Measurements from ENCODE around the gene OGFRL1. TPM values are rescaled to one million over a fixed set of nuclear protein-coding genes. Genes with fewer than 3 reads are reported as not detected.

OGFRL1 gene
- total and polyA plus RNA-seq, 2 of the 13 experiments (the other 11 are each of a cell fraction or from before 2014, with no cell fraction given), result 0.26 to 0.80 TPM

DNA sequence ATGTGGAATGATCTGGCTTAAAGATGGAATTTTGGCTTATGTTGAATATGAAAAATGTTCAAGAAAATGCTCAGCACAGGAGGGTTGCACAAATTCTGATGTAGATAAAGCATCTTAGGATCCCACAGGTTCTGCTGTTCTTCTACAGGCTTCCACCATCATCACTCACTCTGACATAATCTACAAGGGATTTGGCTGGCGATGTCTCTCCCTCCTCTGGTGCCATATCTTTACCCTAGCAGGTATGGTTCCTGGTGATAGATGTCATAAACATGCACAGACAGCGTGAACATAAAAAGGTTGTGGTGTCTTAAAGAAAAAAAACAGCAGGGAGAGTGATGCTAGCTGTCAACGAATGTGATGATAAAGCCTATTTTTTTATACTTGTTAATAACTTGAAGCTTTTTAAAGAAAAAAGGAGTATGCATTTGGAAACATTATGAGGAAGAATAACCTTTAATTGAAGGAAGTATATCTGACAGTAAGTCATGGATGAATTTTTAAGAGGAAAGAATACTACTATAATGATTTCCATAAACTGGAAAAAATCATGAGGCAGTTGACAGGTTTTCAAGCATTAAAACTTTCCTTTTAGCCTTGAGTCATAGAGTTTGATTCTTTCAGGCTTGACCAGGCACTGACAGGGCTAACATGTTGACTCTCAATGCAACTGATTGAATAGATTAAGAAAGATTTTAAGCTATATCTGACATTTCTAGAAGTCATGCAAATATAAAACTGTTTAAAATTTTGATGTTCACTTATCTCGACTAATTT lies 50.1 kb downstream of the OGFRL1 start (continued):
- TF ChIP-seq ZNF773 (CRISPR knock-in tag; IDR thresholded peaks at IDR 0.05; ENCODE audit: borderline replicate concordance) (no peak), ATRX (CRISPR knock-in tag; IDR thresholded peaks at IDR 0.05; ENCODE audit: borderline replicate concordance) (no peak)
- TF ChIP-seq, protein P1, sequence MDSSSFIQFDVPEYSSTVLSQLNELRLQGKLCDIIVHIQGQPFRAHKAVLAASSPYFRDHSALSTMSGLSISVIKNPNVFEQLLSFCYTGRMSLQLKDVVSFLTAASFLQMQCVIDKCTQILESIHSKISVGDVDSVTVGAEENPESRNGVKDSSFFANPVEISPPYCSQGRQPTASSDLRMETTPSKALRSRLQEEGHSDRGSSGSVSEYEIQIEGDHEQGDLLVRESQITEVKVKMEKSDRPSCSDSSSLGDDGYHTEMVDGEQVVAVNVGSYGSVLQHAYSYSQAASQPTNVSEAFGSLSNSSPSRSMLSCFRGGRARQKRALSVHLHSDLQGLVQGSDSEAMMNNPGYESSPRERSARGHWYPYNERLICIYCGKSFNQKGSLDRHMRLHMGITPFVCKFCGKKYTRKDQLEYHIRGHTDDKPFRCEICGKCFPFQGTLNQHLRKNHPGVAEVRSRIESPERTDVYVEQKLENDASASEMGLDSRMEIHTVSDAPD (CRISPR knock-in tag; IDR thresholded peaks at IDR 0.05), result no peak

DNA sequence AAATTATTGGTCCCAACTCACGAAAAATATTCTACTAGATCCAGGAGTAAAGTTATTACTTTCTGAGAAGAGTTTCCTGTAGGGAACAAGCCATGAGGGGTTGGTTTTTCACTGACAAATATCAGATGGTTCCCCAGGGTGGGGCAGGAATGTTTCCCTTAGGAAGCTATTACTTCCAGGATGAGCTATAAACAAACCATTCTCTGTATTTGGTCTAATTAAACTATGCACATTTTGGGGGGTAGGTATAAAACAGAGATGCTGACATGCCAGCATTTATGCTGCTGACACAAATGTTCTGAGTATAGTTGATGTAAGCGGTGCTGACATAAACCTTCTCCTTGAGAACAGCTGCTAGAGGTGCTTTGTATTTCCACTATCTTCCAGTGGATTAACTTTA lies 54.2 kb downstream of the OGFRL1 start:
- H4K20me1 ChIP-seq (ENCODE audit: insufficient read depth, low read length), result no peaks in the 10 kb centered on the region
- ATAC-seq (no peak), FAIRE-seq (no peak), DNase-seq (ENCODE audit: low spot score) (no peak)
- H3K4me2 ChIP-seq (ENCODE audit: low read depth, low read length), result no peak overlapping the region
- in situ Hi-C loops (cut with HindIII; ENCODE audit: extremely low pct_ligation_motif_present, low pct_unique_long_range_greater_than_20kb) (loop anchor here (5.0 kb wide), 1 partner anchor 150 kb away; no protein-coding TSS in a partner anchor), intact Hi-C loops (cut with micrococcal nuclease; ENCODE audit: unreplicated experiment) (no loop called here)
- no peaks in the 10 kb centered on the region for H3K79me2 ChIP-seq (ENCODE audit: insufficient read depth, low read length)
- H3K9ac ChIP-seq (ENCODE audit: insufficient read depth, low read depth, low read length), result no peak overlapping the region
- WGBS (ENCODE audit: low lambda C conversion rate), result 26% methylated on average over 2 of the region's 2 CpGs
- no peak for TF ChIP-seq ZNF552 (CRISPR knock-in tag; IDR thresholded peaks at IDR 0.05; ENCODE audit: borderline replicate concordance)
- TF ChIP-seq, protein P2, sequence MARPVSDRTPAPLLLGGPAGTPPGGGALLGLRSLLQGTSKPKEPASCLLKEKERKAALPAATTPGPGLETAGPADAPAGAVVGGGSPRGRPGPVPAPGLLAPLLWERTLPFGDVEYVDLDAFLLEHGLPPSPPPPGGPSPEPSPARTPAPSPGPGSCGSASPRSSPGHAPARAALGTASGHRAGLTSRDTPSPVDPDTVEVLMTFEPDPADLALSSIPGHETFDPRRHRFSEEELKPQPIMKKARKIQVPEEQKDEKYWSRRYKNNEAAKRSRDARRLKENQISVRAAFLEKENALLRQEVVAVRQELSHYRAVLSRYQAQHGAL (CRISPR knock-in tag; IDR thresholded peaks at IDR 0.05; ENCODE audit: not compliant biosample characterization), result no peak
- TF ChIP-seq, protein P3, sequence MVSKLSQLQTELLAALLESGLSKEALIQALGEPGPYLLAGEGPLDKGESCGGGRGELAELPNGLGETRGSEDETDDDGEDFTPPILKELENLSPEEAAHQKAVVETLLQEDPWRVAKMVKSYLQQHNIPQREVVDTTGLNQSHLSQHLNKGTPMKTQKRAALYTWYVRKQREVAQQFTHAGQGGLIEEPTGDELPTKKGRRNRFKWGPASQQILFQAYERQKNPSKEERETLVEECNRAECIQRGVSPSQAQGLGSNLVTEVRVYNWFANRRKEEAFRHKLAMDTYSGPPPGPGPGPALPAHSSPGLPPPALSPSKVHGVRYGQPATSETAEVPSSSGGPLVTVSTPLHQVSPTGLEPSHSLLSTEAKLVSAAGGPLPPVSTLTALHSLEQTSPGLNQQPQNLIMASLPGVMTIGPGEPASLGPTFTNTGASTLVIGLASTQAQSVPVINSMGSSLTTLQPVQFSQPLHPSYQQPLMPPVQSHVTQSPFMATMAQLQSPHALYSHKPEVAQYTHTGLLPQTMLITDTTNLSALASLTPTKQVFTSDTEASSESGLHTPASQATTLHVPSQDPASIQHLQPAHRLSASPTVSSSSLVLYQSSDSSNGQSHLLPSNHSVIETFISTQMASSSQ (IDR thresholded peaks at IDR 0.05; ENCODE audit: low read depth), result no peak
- TF ChIP-seq, protein P3 (CRISPR knock-in tag; IDR thresholded peaks at IDR 0.05; ENCODE audit: borderline replicate concordance), result no peak
- H3K9me3 ChIP-seq (ENCODE audit: low read length), result no peaks in the 10 kb centered on the region
- H3K4me3 ChIP-seq (replicated peaks in 1 of 3; ENCODE audit: insufficient read depth in 1 of 3, low read depth in 2 of 3, low read length in 3 of 3), result no peak overlapping the region
- ChIA-PET POLR2A (no interaction called here), CTCF (ENCODE audit: low intra/inter-chr PET ratio, low total read pairs) (no interaction called here)
- H3K27me3 ChIP-seq (ENCODE audit: control insufficient read depth in 1 of 2, insufficient read depth in 2 of 2, low read length in 2 of 2), result no peaks in the 10 kb centered on the region
- H3K27ac ChIP-seq (ENCODE audit: extremely low read length, insufficient read depth, low read length), result no peak overlapping the region
- H2AFZ ChIP-seq (ENCODE audit: low read length), result no peak overlapping the region
- no peaks in the 10 kb centered on the region for H3K36me3 ChIP-seq (replicated peaks in 1 of 2; ENCODE audit: control insufficient read depth in 1 of 2, insufficient read depth in 2 of 2, low read length in 2 of 2)
- no TSS peak for BruUV-seq (replicated peaks)
- H3K4me1 ChIP-seq (ENCODE audit: insufficient read depth, low read length), result no peaks in the 10 kb centered on the region

Data from HepG2 (cell line).